ENCODE data around the gene POLR2A. TPM values are rescaled to one million over a fixed set of nuclear protein-coding genes. Genes with fewer than 3 reads are reported as not detected.

Gene POLR2A
- total and polyA plus RNA-seq, 2 of the 13 experiments (the other 11 are each of a cell fraction or from before 2014, with no cell fraction given) = 17.8 to 18.3 TPM

- peak; percentile 39; the same call in 1 of the 2 replicates for TF ChIP-seq SKIL (CRISPR knock-in tag; IDR thresholded peaks at IDR 0.05; ENCODE audit: borderline replicate concordance)
- 0 out of 2 replicates have a peak, but pooled peaks have one; percentile 62 for TF ChIP-seq MTF1 (CRISPR knock-in tag; IDR thresholded peaks at IDR 0.05)
- peak; percentile 35; the same call in 1 of the 2 replicates for TF ChIP-seq ZNF615 (CRISPR knock-in tag; IDR thresholded peaks at IDR 0.05; ENCODE audit: borderline replicate concordance)
- no peak for TF ChIP-seq SNAI1 (CRISPR knock-in tag; IDR thresholded peaks at IDR 0.05; ENCODE audit: borderline replicate concordance)
- no peak for TF ChIP-seq DBP (CRISPR knock-in tag; IDR thresholded peaks at IDR 0.05; ENCODE audit: not compliant biosample characterization)
- peak; percentile 19; the same call in 1 of the 2 replicates for TF ChIP-seq HMG20A (CRISPR knock-in tag; IDR thresholded peaks at IDR 0.05; ENCODE audit: borderline replicate concordance)
- peak in 1 of 2 experiments; percentile 84; a peak in 1 of 4 replicates for TF ChIP-seq REST (IDR thresholded peaks at IDR 0.05; ENCODE audit: borderline replicate concordance in 1 of 2, low read depth in 1 of 2, low read length in 2 of 2)
- peak; percentile 14; the same call in 1 of the 2 replicates for TF ChIP-seq PITX1 (CRISPR knock-in tag; IDR thresholded peaks at IDR 0.05)
- TF ChIP-seq ZNF30 (CRISPR knock-in tag; IDR thresholded peaks at IDR 0.05) = no peak
- TF ChIP-seq HNF4G (IDR thresholded peaks at IDR 0.05; ENCODE audit: borderline replicate concordance, low read depth, low read length) = peak; percentile 72
- peak; percentile 35; the same call in 1 of the 2 replicates for TF ChIP-seq HNF4G (CRISPR knock-in tag; IDR thresholded peaks at IDR 0.05; ENCODE audit: borderline replicate concordance, low read depth)
- 0 out of 2 replicates have a peak, but pooled peaks have one; percentile 26 for TF ChIP-seq DDIT3 (CRISPR knock-in tag; IDR thresholded peaks at IDR 0.05)
- TF ChIP-seq NONO (IDR thresholded peaks at IDR 0.05) = 0 out of 2 replicates have a peak, but pooled peaks have one; percentile 89
- peak; percentile 81 for TF ChIP-seq NONO (CRISPR knock-in tag; conservative IDR thresholded peaks at IDR 0.05)
- TF ChIP-seq HNRNPH1 (optimal IDR thresholded peaks at IDR 0.05; ENCODE audit: low read depth, low read length) = peak; percentile 77
Measured at GRCh38 chr17:7484067-7484918, at the start of gene POLR2A (continued).

Measured in HepG2 (cell line).